SK-N-SH treated with all-trans-retinoic acid at 6 μM for 48 hours (cell line): Measurements from ENCODE around the gene ZDHHC4.

Source experiments
- ATAC-seq: fragments of 200-7000 bp; cut with Tn5 transposase; 3 replicates; pipeline ENCODE4 v1.9.1; 2020; ENCODE audit warnings: mild to moderate bottlenecking, moderate library complexity
- ARNTL ChIP-seq: fragments of 450-650 bp; formaldehyde crosslinking; IDR thresholded peaks from 2 replicates; pipeline ENCODE4 v1.5.0; 2020; ENCODE audit warnings: low read depth, mild to moderate bottlenecking, moderate library complexity, borderline replicate concordance
- BACH2 ChIP-seq: fragments of 250-450 bp; sonication (Bioruptor Pico); IDR thresholded peaks from 2 replicates; pipeline ENCODE4 v1.9.0; 2021; ENCODE audit warnings: mild to moderate bottlenecking, borderline replicate concordance
- CSDC2 ChIP-seq: fragments of 250-450 bp; sonication (Bioruptor Pico); IDR thresholded peaks from 2 replicates; pipeline ENCODE4 v1.5.0; 2020; ENCODE audit warnings: mild to moderate bottlenecking, moderate library complexity
- GLIS3 ChIP-seq: fragments of 250-450 bp; sonication (Bioruptor Pico); IDR thresholded peaks from 2 replicates; pipeline ENCODE4 v1.5.0; 2020; ENCODE audit warnings: mild to moderate bottlenecking, moderate library complexity
- ISL1 ChIP-seq: fragments of 250-450 bp; sonication (Bioruptor Pico); IDR thresholded peaks from 2 replicates; pipeline ENCODE4 v2.1.2; 2022; ENCODE audit warnings: mild to moderate bottlenecking, moderate library complexity
- OSR1 ChIP-seq: fragments of 250-450 bp; sonication (Bioruptor Pico); IDR thresholded peaks from 2 replicates; pipeline ENCODE4 v1.8.0; 2022; ENCODE audit warnings: moderate library complexity, mild to moderate bottlenecking, inconsistent platforms
- POU6F1 ChIP-seq: fragments of 250-450 bp; sonication (Bioruptor Pico); IDR thresholded peaks from 2 replicates; pipeline ENCODE4 v1.8.0; 2021; ENCODE audit warnings: low read depth, mild to moderate bottlenecking, moderate library complexity, borderline replicate concordance
- PPARA ChIP-seq: fragments of 250-450 bp; sonication (Bioruptor Pico); IDR thresholded peaks from 2 replicates; pipeline ENCODE4 v1.5.0; 2020; ENCODE audit warnings: mild to moderate bottlenecking, borderline replicate concordance
- RARB ChIP-seq: fragments of 250-450 bp; sonication (Bioruptor Pico); IDR thresholded peaks from 2 replicates; pipeline ENCODE4 v1.8.0; 2021; ENCODE audit warnings: mild to moderate bottlenecking, moderate library complexity
- SNAI2 ChIP-seq: fragments of 250-450 bp; sonication (Bioruptor Pico); IDR thresholded peaks from 2 replicates; pipeline ENCODE4 v1.5.0; 2020; ENCODE audit warnings: mild to moderate bottlenecking, moderate library complexity
- ZC3H10 ChIP-seq: fragments of 250-450 bp; sonication (Bioruptor Pico); IDR thresholded peaks from 2 replicates; pipeline ENCODE4 v1.5.1; 2021; ENCODE audit warnings: mild to moderate bottlenecking, moderate library complexity
- ZFP3 ChIP-seq: fragments of 250-450 bp; sonication (Bioruptor Pico); IDR thresholded peaks from 2 replicates; pipeline ENCODE4 v1.5.0; 2020; ENCODE audit warnings: mild to moderate bottlenecking, moderate library complexity
- ZFP30 ChIP-seq: fragments of 450-650 bp; formaldehyde crosslinking; IDR thresholded peaks from 2 replicates; pipeline ENCODE4 v1.5.0; 2022; ENCODE audit warnings: mild to moderate bottlenecking, moderate library complexity
- ZNF70 ChIP-seq: fragments of 450-650 bp; formaldehyde crosslinking; IDR thresholded peaks from 2 replicates; pipeline ENCODE4 v1.5.0; 2020; ENCODE audit warnings: mild to moderate bottlenecking, moderate library complexity
- TF ChIP-seq, protein P1 (sequence below): fragments of 250-450 bp; sonication (Bioruptor Pico); IDR thresholded peaks from 2 replicates; pipeline ENCODE4 v1.5.1; 2021; ENCODE audit warnings: mild to moderate bottlenecking, moderate library complexity
- TF ChIP-seq, protein P2 (sequence below): fragments of 250-450 bp; sonication (Bioruptor Pico); IDR thresholded peaks from 2 replicates; pipeline ENCODE4 v1.8.0; 2020; ENCODE audit warnings: mild to moderate bottlenecking, moderate library complexity, borderline replicate concordance

The ZDHHC4 gene

DNA sequence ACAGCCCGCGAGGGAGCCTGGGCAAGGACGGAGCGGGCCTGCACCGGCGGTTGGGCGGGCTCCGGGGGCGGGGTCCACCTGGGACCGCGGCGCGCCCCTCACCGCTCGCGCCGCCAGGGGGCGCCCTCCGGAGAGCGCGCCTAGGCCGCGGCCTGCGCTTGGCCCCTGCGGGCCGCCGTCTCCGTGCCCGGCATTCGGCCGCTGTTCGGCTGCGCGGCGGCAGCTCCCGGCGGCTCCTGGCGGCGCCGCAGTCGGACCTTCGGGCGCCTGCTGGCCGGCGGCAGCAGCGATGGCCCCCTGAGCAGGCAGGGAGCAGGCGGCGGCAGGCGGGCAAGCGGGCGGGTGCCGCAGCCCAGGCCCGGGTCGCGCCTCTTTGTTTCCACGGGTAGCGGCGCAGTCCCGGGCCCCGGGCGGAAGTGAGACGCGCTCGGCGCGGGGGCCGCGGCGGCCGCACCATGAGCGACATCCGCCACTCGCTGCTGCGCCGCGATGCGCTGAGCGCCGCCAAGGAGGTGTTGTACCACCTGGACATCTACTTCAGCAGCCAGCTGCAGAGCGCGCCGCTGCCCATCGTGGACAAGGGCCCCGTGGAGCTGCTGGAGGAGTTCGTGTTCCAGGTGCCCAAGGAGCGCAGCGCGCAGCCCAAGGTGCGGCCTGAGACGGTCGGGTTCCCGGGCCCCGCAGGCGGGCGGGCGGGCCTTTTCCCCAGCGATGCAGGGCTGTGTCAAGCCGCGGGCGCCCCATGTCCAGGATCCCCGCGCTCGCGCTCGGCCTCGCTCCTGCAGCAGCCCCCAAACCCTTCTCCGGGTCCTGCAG, 12.8 kb downstream of the ZDHHC4 start, which contains the start of gene INTS15 (continued):
- TF ChIP-seq, protein P1, sequence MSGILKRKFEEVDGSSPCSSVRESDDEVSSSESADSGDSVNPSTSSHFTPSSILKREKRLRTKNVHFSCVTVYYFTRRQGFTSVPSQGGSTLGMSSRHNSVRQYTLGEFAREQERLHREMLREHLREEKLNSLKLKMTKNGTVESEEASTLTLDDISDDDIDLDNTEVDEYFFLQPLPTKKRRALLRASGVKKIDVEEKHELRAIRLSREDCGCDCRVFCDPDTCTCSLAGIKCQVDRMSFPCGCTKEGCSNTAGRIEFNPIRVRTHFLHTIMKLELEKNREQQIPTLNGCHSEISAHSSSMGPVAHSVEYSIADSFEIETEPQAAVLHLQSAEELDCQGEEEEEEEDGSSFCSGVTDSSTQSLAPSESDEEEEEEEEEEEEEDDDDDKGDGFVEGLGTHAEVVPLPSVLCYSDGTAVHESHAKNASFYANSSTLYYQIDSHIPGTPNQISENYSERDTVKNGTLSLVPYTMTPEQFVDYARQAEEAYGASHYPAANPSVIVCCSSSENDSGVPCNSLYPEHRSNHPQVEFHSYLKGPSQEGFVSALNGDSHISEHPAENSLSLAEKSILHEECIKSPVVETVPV (CRISPR knock-in tag), result no peak
- TF ChIP-seq OSR1 (CRISPR knock-in tag), result no peak

DNA sequence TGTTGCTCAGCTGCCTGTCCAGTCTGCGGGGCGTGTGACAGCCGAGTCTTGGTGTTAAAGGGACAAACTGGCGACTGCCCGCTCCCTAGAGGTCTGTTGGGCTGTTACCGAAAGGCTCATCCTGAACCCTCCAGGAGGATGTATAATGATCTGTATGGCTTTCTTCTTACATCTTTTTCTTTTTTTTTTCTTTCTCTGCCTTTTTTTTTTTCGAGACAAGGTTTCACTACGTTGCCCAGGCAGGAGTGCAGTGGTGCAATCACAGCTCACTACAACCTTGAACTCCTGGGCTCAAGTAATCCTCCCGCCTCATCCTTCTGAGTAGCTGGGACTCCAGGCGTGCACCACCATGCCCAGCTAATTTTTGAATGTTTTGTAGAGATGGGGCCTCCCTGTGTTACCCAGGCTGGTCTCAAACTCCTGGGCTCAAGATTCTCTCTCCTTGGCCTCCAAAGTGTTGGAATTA, 13.4 kb downstream of the ZDHHC4 start:
- ATAC-seq, result peak; percentile 74

DNA sequence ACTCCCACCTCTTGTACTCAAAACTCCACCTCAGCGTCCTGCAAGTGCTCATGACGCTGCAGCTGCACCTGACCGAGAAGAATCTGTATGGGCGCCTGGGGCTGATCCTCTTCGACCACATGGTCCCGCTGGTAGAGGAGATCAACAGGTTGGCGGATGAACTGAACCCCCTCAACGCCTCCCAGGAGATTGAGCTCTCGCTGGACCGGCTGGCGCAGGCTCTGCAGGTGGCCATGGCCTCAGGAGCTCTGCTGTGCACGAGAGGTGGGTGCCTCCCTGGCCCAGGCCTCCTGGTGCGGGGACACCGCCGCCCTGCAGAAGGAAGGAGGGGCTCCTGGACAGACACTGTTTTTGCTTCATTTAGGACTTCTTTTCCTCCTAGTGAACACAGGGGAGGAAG, 22.8 kb downstream of the ZDHHC4 start:
- no peak for ATAC-seq
- TF ChIP-seq ARNTL, result no peak
- no peak for TF ChIP-seq POU6F1
- TF ChIP-seq CSDC2 (CRISPR knock-in tag), result no peak
- TF ChIP-seq ZFP3 (CRISPR knock-in tag), result no peak
- no peak for TF ChIP-seq PPARA (CRISPR knock-in tag)
- TF ChIP-seq, protein P1 (CRISPR knock-in tag), result no peak
- no peak for TF ChIP-seq ZFP30 (CRISPR knock-in tag)
- no peak for TF ChIP-seq RARB
- TF ChIP-seq ZC3H10 (CRISPR knock-in tag), result no peak
- TF ChIP-seq ZNF70, result no peak
- no peak for TF ChIP-seq SNAI2 (CRISPR knock-in tag)

More for the DNA sequence above, 13.4 kb downstream of the ZDHHC4 start:
- TF ChIP-seq SNAI2 (CRISPR knock-in tag), result no peak
- TF ChIP-seq PPARA (CRISPR knock-in tag), result no peak
- TF ChIP-seq, protein P1 (CRISPR knock-in tag), result no peak
- TF ChIP-seq POU6F1, result no peak
- no peak for TF ChIP-seq ISL1 (CRISPR knock-in tag)

DNA sequence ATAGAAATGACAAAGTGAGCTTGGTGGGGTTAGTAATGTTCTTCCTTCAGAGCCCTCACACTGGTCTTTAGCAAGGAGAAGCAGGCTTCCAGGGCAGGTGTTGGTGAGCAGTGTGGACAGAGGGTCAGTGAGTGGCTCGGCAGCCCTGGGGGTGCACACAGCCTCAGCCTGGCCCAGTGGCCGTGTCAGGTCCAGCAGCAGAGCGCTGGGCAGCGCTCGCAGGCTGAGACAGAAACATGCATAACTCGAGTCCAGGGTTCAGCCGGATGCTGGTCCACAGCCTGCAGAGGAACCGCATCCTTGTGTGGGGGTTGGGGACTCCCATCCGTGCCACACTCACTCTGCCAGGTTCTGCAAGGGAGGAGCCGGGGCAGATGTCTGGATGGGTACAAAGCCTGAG, 27.2 kb downstream of the ZDHHC4 start:
- TF ChIP-seq BACH2 (CRISPR knock-in tag) (no peak), GLIS3 (no peak), ZFP3 (CRISPR knock-in tag) (no peak), ZFP30 (CRISPR knock-in tag) (no peak)
- TF ChIP-seq, protein P2, sequence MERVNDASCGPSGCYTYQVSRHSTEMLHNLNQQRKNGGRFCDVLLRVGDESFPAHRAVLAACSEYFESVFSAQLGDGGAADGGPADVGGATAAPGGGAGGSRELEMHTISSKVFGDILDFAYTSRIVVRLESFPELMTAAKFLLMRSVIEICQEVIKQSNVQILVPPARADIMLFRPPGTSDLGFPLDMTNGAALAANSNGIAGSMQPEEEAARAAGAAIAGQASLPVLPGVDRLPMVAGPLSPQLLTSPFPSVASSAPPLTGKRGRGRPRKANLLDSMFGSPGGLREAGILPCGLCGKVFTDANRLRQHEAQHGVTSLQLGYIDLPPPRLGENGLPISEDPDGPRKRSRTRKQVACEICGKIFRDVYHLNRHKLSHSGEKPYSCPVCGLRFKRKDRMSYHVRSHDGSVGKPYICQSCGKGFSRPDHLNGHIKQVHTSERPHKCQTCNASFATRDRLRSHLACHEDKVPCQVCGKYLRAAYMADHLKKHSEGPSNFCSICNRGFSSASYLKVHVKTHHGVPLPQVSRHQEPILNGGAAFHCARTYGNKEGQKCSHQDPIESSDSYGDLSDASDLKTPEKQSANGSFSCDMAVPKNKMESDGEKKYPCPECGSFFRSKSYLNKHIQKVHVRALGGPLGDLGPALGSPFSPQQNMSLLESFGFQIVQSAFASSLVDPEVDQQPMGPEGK (CRISPR knock-in tag), result no peak
- ATAC-seq, result no peak
